HepG2 (cell line): ENCODE data around the gene CARMIL3. TPM values are rescaled to one million over a fixed set of nuclear protein-coding genes. Genes with fewer than 3 reads are reported as not detected.

Source experiments
- CEBPB ChIP-seq: IDR thresholded peaks from 2 replicates; pipeline ENCODE4 v1.6.1; 2011; ENCODE audit warnings: low read depth, low read length, improper control_type of control experiment, borderline replicate concordance
- FOXK2 ChIP-seq: fragments of 450-650 bp; IDR thresholded peaks from 2 replicates; pipeline ENCODE4 v1.6.1; 2016
- HCFC1 ChIP-seq: fragments of 150-350 bp; IDR thresholded peaks from 2 replicates; pipeline ENCODE4 v1.6.1; 2014; ENCODE audit warnings: low read depth, low read length
- NR2F6 ChIP-seq, 2 experiments: IDR thresholded peaks; 2 replicates each; pipeline ENCODE4 v1.6.1; 2016; ENCODE audit warnings: antibody characterized with exemption in 1 of 2, mild to moderate bottlenecking in 1 of 2
- PHB2 ChIP-seq: fragments of 450-650 bp; IDR thresholded peaks from 2 replicates; pipeline ENCODE4 v1.6.1; 2018; ENCODE audit not compliant: partially characterized antibody
- RBFOX2 ChIP-seq: fragments of 200-400 bp; formaldehyde crosslinking; IDR thresholded peaks from 2 replicates; pipeline ENCODE4 v1.6.1; 2017; ENCODE audit warnings: low read depth, mild to moderate bottlenecking, low read length
- REXO4 ChIP-seq: sonication (generic); formaldehyde crosslinking; IDR thresholded peaks from 2 replicates; pipeline ENCODE4 v1.8.0; 2022; ENCODE audit warnings: missing genetic modification reagents, mild to moderate bottlenecking, borderline replicate concordance
- RFXANK ChIP-seq: IDR thresholded peaks from 2 replicates; pipeline ENCODE4 v1.6.1; 2016
- SP4 ChIP-seq: sonication (generic); formaldehyde crosslinking; IDR thresholded peaks from 2 replicates; pipeline ENCODE4 v1.8.1; 2023; ENCODE audit warnings: mild to moderate bottlenecking, missing genetic modification reagents
- YY1 ChIP-seq: IDR thresholded peaks from 2 replicates; pipeline ENCODE4 v1.6.1; 2011; ENCODE audit warnings: low read length, low read depth, moderate library complexity, mild to moderate bottlenecking; ENCODE audit not compliant: insufficient read depth, insufficient replicate concordance
- ZFP36 ChIP-seq: fragments of 150-350 bp; IDR thresholded peaks from 2 replicates; pipeline ENCODE4 v1.6.1; 2018; ENCODE audit warnings: borderline replicate concordance, low read length, low read depth; ENCODE audit not compliant: partially characterized antibody
- ZFP36L2 ChIP-seq: sonication (generic); formaldehyde crosslinking; IDR thresholded peaks from 2 replicates; pipeline ENCODE4 v1.4.0; 2020; ENCODE audit warnings: missing genetic modification reagents
- ZNF234 ChIP-seq: sonication (generic); formaldehyde crosslinking; conservative IDR thresholded peaks from 2 replicates; pipeline ENCODE4 v1.5.1; 2020; ENCODE audit warnings: mild to moderate bottlenecking, missing genetic modification reagents
- ZNF547 ChIP-seq: sonication (generic); formaldehyde crosslinking; IDR thresholded peaks from 2 replicates; pipeline ENCODE4 v1.5.1; 2020; ENCODE audit warnings: mild to moderate bottlenecking, missing genetic modification reagents
- polyA plus RNA-seq, 8 experiments: library from polyadenylated mRNA; depleted of rRNA in 3 of 8; stranded (reverse) in 7 of 8; unstranded in 1 of 8; fragments of >200 nt; fragmentation: Illumina TruSeq in 4 of 8; extraction: Trizol in 4 of 8; gene quantifications; 2 replicates each; pipeline versions ENCODE4 v1.2.1 to v1.2.3, GENCODE V29; 2011 to 2016; ENCODE audit warnings: low read depth in 4 of 8, missing spikeins in 1 of 8, mixed read lengths in 1 of 8; ENCODE audit not compliant: insufficient read depth in 1 of 8
- total RNA-seq, 5 experiments: library from RNA; depleted of rRNA; stranded (reverse); fragments of >200 nt; fragmentation: Illumina TruSeq; extraction: Trizol; gene quantifications; 2 replicates each; pipeline ENCODE4 v1.2.3, GENCODE V29; 2016; ENCODE audit warnings: low read depth in 1 of 5
- TF ChIP-seq, protein P1 (sequence below): sonication (generic); formaldehyde crosslinking; IDR thresholded peaks from 2 replicates; pipeline ENCODE4 v1.4.0; 2020; ENCODE audit warnings: missing genetic modification reagents, borderline replicate concordance
- TF ChIP-seq, protein P2 (sequence below): IDR thresholded peaks from 2 replicates; pipeline ENCODE4 v1.6.1; 2016; ENCODE audit warnings: control low read depth
- TF ChIP-seq, protein P3 (sequence below), 2 experiments: sonication (generic) in 1 of 2; formaldehyde crosslinking in 1 of 2; IDR thresholded peaks; 2 replicates each; pipeline versions ENCODE4 v1.5.1 to v1.6.1; 2011 to 2020; ENCODE audit warnings: borderline replicate concordance in 1 of 2, low read depth in 1 of 2, low read length in 1 of 2, mild to moderate bottlenecking in 1 of 2, missing genetic modification reagents in 1 of 2, moderate library complexity in 1 of 2
- TF ChIP-seq, protein P4 (sequence below): sonication (generic); formaldehyde crosslinking; IDR thresholded peaks from 2 replicates; pipeline ENCODE4 v1.4.0; 2020; ENCODE audit warnings: missing genetic modification reagents, low read depth, mild to moderate bottlenecking, borderline replicate concordance
- TF ChIP-seq, protein P5 (sequence below): IDR thresholded peaks from 2 replicates; pipeline ENCODE4 v1.6.1; 2016; ENCODE audit warnings: mild to moderate bottlenecking, missing biosample characterization, missing genetic modification reagents

CARMIL3 gene
- total and polyA plus RNA-seq, 2 of the 13 experiments (the other 11 are each of a cell fraction or from before 2014, with no cell fraction given): 0.27 to 0.55 TPM

DNA sequence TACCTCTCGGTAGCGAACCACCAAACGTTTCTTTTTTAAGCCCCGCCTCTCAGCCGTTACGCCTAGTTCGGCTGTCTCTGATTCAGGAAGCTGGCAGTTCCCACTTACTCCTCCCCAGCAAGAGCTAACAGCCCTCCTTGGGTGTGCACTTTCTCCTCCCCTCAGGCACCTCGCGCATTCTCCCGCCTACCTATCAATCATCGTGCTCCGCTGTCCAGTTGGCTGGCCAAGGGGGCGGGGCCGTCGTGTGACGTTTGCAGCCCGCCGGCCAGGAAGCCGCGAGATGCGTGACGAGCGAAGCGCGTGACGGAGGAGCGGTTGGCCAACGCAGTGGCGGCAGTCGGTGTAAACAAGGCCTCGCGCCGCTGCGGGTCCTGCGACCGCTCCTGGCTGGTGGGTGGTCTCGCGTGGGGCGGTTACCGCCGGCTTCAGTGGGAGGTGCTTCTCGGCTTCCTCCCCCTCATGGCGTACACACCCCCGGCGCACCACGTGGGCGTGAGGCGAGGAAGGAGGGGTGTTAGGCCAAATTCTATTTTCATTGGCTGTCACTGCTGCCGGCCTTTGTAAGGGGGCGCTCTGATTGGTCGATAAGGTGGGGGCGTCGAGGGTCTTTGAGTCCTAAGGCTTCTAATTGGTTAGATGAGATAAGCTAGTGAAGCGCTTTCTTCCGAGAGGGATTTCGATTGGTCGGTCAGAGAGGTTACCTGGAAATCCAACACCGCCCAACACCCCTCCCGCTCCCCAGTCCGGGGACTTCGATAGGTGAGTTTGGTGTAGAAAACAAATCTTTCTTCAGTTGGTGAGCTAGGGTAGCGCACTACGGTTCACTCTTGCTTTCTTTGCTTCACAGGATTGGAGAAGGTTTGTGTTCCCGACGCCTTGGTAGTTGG is 63.0 kb downstream of the CARMIL3 start, which contains the start of the genes DCAF11 and NRL (continued):
- TF ChIP-seq, protein P1, sequence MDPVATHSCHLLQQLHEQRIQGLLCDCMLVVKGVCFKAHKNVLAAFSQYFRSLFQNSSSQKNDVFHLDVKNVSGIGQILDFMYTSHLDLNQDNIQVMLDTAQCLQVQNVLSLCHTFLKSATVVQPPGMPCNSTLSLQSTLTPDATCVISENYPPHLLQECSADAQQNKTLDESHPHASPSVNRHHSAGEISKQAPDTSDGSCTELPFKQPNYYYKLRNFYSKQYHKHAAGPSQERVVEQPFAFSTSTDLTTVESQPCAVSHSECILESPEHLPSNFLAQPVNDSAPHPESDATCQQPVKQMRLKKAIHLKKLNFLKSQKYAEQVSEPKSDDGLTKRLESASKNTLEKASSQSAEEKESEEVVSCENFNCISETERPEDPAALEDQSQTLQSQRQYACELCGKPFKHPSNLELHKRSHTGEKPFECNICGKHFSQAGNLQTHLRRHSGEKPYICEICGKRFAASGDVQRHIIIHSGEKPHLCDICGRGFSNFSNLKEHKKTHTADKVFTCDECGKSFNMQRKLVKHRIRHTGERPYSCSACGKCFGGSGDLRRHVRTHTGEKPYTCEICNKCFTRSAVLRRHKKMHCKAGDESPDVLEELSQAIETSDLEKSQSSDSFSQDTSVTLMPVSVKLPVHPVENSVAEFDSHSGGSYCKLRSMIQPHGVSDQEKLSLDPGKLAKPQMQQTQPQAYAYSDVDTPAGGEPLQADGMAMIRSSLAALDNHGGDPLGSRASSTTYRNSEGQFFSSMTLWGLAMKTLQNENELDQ: peak; percentile 70; the same call in 1 of the 2 replicates
- TF ChIP-seq, protein P2, sequence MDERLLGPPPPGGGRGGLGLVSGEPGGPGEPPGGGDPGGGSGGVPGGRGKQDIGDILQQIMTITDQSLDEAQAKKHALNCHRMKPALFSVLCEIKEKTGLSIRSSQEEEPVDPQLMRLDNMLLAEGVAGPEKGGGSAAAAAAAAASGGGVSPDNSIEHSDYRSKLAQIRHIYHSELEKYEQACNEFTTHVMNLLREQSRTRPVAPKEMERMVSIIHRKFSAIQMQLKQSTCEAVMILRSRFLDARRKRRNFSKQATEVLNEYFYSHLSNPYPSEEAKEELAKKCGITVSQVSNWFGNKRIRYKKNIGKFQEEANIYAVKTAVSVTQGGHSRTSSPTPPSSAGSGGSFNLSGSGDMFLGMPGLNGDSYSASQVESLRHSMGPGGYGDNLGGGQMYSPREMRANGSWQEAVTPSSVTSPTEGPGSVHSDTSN: peak; percentile 97
- TF ChIP-seq, protein P3, sequence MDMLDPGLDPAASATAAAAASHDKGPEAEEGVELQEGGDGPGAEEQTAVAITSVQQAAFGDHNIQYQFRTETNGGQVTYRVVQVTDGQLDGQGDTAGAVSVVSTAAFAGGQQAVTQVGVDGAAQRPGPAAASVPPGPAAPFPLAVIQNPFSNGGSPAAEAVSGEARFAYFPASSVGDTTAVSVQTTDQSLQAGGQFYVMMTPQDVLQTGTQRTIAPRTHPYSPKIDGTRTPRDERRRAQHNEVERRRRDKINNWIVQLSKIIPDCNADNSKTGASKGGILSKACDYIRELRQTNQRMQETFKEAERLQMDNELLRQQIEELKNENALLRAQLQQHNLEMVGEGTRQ (IDR thresholded peaks at IDR 0.05; ENCODE audit: low read depth, low read length): peak; percentile 94
- TF ChIP-seq, protein P3 (CRISPR knock-in tag; IDR thresholded peaks at IDR 0.05; ENCODE audit: borderline replicate concordance): peak; percentile 98
- TF ChIP-seq, protein P4, sequence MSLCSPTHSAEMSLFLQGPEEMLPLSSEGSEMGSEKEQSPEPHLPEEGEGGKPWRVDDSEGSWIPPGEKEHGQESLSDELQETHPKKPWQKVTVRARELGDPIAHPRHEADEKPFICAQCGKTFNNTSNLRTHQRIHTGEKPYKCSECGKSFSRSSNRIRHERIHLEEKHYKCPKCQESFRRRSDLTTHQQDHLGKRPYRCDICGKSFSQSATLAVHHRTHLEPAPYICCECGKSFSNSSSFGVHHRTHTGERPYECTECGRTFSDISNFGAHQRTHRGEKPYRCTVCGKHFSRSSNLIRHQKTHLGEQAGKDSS (CRISPR knock-in tag): peak; percentile 89
- TF ChIP-seq NR2F6 (IDR thresholded peaks at IDR 0.05): peak; percentile 49; the same call in 1 of the 2 replicates
- peak; percentile 78 for TF ChIP-seq NR2F6 (CRISPR knock-in tag; IDR thresholded peaks at IDR 0.05)
- TF ChIP-seq RBFOX2: peak; percentile 100
- TF ChIP-seq ZNF547 (CRISPR knock-in tag): peak; percentile 98
- no peak for TF ChIP-seq REXO4
- TF ChIP-seq ZFP36: no peak
- no peak for TF ChIP-seq SP4 (CRISPR knock-in tag)
- TF ChIP-seq YY1: peak; percentile 84
- TF ChIP-seq FOXK2: peak; percentile 99
- TF ChIP-seq CEBPB: peak; percentile 83; the same call in 1 of the 2 replicates
- TF ChIP-seq, protein P5, sequence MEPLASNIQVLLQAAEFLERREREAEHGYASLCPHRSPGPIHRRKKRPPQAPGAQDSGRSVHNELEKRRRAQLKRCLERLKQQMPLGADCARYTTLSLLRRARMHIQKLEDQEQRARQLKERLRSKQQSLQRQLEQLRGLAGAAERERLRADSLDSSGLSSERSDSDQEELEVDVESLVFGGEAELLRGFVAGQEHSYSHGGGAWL (CRISPR knock-in tag): peak; percentile 99
- peak; percentile 57; the same call in 1 of the 2 replicates for TF ChIP-seq ZFP36L2 (CRISPR knock-in tag)
- no peak for TF ChIP-seq ZNF234 (CRISPR knock-in tag)
- peak; percentile 95; the same call in 1 of the 2 replicates for TF ChIP-seq RFXANK (CRISPR knock-in tag)
- TF ChIP-seq HCFC1: peak; percentile 45
- no peak for TF ChIP-seq PHB2
